ENCODE results near the gene NTHL1.

The NTHL1 gene

DNA sequence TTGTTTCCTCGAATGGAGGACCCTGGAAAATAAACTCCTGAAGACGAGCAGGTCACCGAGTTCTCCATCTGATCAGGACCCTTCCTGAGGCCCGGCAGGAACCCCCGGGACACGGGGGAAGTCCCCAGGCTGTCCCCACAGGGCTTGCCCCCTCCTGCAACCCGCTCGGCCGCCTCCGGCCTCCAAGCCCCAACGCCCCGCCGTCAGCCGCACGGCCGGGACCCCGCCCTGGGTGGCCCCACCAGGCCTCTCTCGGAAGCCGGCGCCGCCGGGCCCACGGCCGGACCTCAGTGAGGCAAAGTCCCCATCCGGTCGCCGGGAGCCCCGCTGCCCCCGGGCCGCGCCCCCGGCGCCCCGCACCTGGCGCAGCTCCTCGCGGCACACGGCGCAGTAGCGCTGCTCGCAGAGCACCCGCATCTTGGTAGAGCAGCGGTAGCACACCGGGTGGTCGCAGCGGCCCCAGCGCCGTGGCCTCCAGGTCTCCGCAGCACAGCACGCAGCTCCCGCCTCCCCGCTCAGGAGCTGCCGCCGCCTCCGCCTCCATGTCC is 38.4 kb downstream of the NTHL1 start:
- TF ChIP-seq JUND (IDR thresholded peaks at IDR 0.05; ENCODE audit: low read depth), result no peak
- in situ Hi-C loops (cut with HindIII; ENCODE audit: low pct_unique_long_range_greater_than_20kb, low sequenced_read_pairs), result no loop called here
- no peak for DNase-seq (ENCODE audit: low read depth in 1 of 2, low spot score in 1 of 2)

DNA sequence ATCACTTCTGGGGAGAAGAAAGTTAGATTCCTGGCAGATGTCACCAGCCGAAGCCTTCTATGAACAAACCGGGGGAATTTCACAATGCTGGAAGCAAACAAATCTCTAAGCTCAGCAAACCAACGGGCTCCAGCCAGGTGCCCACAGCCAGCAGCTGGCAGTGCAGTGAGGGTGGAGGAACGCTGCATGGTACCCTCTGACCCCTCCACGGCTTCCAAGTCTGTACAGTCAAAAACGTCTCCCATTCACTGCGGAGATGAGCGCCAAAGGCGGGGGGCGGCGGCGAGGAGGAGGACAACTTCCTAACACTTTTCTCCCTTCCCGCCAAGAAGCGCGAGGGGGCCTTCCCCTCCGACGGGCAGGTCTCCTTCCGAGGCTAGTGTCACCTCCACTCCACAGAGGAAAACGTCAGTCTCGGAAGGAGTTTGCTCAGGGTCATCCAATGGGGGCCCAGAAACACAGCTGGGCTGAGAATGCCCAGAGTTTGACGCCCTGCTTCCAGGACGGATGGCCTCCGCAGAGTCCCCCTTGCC is 38.9 kb downstream of the NTHL1 start:
- DNase-seq (ENCODE audit: low read depth in 1 of 2, low spot score in 1 of 2), result peak in 1 of 2 experiments; percentile 63
- no peak for TF ChIP-seq JUND (IDR thresholded peaks at IDR 0.05; ENCODE audit: low read depth)
- in situ Hi-C loops (cut with HindIII; ENCODE audit: low pct_unique_long_range_greater_than_20kb, low sequenced_read_pairs), result no loop called here

DNA sequence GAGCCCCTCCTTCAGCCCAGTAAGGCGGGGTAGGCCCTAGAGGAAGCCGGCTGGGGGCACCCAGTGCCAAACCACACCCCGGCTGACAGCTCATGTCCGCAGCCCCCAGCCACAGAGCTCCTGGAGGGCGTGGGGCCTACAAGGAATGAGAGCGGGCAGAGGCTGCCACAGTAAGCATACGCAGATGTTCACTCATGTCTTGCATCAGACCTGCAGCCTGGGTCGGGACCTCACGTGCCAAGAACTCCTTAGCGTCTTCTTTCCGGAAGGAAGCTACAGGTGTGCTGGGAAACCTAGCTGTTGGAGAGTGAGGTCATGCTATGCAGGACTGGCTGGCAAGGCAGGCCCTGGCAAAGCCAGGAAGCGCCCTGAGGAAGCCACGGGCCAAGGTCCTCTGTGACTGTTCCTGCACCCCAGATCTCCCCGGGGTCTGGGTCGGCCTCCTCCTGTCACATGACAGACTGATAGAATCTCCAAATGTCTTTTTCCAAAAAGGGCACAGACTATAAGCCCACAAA is 39.6 kb downstream of the NTHL1 start:
- DNase-seq (ENCODE audit: low read depth in 1 of 2, low spot score in 1 of 2), result peak in 1 of 2 experiments; percentile 74
- TF ChIP-seq JUND (IDR thresholded peaks at IDR 0.05; ENCODE audit: low read depth), result no peak
- in situ Hi-C loops (cut with HindIII; ENCODE audit: low pct_unique_long_range_greater_than_20kb, low sequenced_read_pairs), result no loop called here

DNA sequence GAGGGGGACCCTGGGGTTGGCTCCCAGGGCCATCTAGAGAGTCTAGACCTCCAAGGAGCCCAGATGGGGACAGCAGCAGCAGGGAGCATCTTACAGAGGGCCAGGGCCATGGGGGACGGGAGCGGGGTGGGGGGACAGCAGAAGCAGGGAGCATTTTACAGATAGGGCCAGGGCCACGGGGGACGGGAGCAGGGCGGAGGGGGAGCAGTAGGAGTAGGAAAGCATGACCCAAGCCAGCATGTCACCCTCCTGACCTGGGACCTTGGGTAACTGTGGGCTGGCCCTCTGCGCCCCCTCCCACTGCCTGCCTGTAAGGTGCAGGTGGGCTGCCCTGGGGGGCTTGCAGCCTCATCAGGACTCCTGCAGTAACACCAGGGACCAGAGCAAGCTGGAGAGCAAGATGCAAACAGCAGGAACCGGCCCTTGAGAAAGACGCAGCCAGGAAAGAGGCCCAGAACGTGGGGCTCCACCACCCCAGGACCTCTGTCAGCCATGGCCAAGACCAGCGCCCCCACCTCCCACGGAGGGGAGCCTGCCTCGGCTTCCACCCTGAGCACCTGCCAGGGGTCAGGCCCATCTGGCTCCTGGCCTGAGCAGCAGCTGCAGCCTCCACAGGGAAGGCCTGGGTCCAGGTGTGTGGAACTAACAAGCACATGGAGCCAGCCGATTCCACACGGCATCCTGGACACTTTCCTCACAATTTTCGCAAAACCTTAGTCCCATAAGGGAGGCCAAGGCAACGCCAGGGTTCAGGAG is 40.4 kb downstream of the NTHL1 start:
- no peak for DNase-seq (ENCODE audit: low read depth in 1 of 2, low spot score in 1 of 2)
- in situ Hi-C loops (cut with HindIII; ENCODE audit: low pct_unique_long_range_greater_than_20kb, low sequenced_read_pairs), result no loop called here
- no peak for TF ChIP-seq JUND (IDR thresholded peaks at IDR 0.05; ENCODE audit: low read depth)

DNA sequence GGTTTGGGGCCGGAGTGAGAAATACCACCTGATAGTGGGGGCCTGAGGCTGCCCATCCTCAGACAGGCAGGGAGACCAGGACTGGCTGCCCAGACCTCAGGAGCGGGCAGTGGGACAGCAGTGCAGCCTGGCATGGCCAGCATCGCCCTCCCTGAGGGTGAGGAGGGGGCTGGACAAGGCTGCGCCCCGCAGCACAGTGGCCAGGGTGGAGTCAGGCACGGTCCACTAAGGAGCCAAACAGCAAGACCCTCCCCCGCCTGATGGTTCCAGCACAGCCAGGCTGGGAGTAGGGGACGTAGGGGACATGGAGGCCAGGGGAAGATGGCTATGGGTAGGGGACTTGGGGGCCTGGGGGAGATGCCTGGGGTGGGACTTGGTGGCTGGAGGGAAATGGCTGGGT is 41.3 kb downstream of the NTHL1 start:
- TF ChIP-seq JUND (IDR thresholded peaks at IDR 0.05; ENCODE audit: low read depth), result no peak
- in situ Hi-C loops (cut with HindIII; ENCODE audit: low pct_unique_long_range_greater_than_20kb, low sequenced_read_pairs), result no loop called here
- no peak for DNase-seq (ENCODE audit: low read depth in 1 of 2, low spot score in 1 of 2)

DNA sequence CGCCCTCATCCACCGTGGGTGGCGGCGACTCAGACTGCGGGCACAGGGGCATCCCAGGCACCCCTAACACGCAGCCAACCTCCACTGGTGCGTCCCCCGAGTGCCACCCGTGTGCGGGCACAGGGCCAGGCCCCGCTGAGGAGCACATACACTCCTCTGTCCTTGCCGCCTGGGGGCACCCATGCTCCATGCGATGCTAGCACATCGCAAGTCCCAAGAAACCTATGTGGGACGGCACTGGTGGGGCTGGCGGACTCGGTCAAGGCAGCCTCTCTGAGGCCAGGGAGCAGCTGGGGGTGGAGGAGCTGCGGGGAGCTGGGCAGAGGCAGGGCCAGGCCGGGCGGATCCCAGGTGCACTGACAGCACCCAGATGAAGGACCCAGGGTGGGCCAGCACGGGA is 42.0 kb downstream of the NTHL1 start:
- in situ Hi-C loops (cut with HindIII; ENCODE audit: low pct_unique_long_range_greater_than_20kb, low sequenced_read_pairs), result no loop called here
- TF ChIP-seq JUND (IDR thresholded peaks at IDR 0.05; ENCODE audit: low read depth), result no peak
- peak in 1 of 2 experiments; percentile 36 for DNase-seq (ENCODE audit: low read depth in 1 of 2, low spot score in 1 of 2)

DNA sequence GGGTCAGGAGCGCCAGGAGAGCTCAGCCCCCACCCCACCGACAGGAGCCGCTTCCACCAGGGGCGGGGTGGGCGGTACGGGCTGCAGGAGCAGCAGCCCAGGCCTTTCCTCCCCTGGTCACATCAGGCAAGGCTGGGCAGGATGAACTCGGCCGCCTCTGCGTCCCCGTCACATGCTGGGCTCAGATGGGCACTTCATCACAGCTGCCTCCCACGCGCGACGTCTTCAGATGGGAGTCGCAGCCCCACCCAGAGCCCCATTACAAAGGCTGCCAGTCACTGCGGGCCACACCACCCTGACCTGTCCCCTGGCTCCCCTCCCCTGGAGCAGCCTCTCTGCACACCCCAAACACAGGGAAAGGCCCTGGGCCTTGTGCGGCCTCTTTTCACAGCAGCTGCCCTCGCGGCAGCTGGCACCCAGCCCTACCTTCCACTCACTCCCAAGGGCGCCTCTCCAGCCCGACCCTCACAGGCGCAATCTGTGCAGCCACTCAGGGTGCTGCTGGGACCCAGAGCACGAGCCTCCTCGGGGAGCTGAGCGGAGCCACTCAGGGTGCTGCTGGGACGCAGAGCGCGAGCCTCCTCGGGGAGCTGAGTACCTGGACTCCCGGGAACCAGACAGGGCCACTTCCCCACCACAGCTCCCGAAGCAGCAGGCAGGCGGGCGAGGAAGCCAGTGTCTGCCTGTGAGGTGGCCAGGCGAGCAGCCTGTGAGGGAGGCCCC is 42.7 kb downstream of the NTHL1 start:
- in situ Hi-C loops (cut with HindIII; ENCODE audit: low pct_unique_long_range_greater_than_20kb, low sequenced_read_pairs), result no loop called here

DNA sequence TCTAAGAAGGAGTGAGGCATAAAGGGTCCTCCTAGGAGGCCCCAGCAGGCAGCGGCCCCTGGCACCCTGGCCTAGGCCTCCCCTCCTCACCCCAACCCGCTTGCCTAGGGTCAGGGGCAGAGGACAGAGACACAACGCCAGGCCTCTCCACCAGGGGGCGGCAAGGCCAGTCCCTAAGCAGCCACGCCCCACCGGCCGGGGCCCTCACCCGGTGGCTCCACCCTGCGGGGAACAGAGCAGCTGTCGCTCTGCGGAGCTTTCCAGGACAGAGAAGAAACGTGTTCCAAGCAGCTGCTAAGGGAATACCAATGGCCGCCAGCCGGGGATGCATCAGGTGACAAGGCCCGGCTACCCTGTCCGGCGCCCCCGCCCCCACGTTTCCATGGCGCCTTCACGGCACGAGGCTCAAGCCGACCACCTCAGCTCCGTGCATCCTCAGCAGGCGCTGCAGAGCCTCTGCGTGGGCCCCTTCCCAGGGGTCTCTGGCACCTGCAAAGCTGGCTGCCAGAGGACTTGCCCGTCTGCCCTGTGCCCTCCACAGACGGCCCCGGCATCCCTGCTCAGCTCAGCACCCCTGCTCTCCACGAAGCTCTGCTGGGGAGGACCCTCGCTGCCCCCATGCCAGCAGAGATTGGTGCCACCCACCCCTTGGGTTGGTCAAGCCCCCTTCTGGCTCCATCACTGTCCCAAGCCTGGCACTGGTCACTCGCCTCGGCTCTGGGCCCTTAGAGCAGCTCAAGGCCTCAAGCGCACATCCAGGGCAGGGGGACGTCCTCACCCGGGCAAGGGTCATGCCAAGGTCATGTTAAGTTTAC is 43.6 kb downstream of the NTHL1 start:
- in situ Hi-C loops (cut with HindIII; ENCODE audit: low pct_unique_long_range_greater_than_20kb, low sequenced_read_pairs), result no loop called here

More for the DNA sequence above, 42.7 kb downstream of the NTHL1 start:
- no peak for TF ChIP-seq JUND (IDR thresholded peaks at IDR 0.05; ENCODE audit: low read depth)
- no peak for DNase-seq (ENCODE audit: low read depth in 1 of 2, low spot score in 1 of 2)

DNA sequence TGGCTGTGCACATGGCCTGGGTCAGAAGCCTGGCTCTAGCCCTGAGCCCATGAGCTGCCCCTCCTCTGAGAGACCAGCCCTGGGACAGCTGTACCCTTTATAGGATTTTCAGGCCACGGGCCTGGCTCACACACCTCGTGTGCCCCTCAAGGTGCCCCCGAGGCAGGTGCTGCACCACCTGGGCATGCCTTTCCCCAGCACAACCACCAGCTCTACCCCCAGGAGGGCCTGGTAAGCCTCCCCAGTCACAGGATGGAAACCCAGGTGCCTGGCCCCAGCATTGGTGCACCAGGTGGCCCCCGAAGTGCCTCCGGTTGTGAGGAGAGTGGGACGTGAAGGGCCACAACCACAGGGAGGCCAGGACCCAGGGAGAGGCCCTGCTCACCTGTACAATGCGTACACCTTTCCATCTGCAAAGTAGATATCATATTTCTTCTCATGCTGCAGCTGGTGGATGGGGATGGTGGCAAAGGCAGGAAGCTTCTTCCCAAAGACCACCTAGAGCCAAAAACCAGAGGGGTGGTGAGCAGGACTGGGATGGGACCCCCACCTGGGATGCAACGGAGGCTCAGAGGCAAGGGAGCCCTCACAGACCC is 44.3 kb downstream of the NTHL1 start:
- no peak for DNase-seq (ENCODE audit: low read depth in 1 of 2, low spot score in 1 of 2)
- in situ Hi-C loops (cut with HindIII; ENCODE audit: low pct_unique_long_range_greater_than_20kb, low sequenced_read_pairs), result no loop called here
- TF ChIP-seq JUND (IDR thresholded peaks at IDR 0.05; ENCODE audit: low read depth), result no peak

More for the DNA sequence above, 43.6 kb downstream of the NTHL1 start:
- DNase-seq (ENCODE audit: low read depth in 1 of 2, low spot score in 1 of 2), result peak; percentile 82 to 92
- no peak for TF ChIP-seq JUND (IDR thresholded peaks at IDR 0.05; ENCODE audit: low read depth)

DNA sequence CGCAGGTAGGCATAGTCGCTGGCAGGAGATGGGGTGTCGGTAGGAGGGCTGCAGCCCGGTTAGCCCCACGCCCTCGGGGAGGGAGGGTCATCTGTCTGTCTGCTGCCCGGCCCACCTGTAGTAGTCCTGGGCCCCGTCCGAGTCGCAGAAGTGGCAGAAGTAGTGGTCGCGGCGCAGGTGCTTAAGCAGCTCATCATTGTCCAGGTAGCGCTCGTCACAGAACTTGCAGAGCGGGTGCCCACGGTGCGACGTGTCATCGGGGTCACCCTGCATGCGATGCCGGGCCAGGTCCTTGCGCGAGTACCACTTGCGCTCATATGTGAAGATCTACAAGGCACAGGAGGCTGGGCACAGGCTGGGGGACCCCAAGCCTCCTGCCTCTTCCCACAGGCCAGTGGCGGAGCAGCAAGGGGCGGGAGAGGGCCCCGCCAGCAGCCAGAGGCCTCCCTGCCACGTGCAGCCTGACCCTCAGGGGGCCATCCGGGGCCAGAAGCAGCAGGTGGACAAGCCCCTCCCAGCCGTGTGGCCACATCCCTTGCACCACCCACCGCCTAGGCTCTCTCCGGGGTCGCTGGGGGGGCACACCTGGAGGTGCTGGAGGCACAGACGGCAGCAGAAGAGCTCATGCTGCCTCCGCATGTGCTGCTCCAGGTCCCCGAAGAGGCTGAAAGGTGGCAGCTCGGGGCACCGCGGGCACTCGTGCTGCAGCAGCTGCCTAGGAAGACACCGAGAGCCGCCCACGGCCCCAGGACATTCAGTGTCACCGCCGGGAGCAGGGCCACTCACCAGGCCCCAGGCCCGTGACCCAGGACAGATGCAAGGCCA is 45.0 kb downstream of the NTHL1 start:
- in situ Hi-C loops (cut with HindIII; ENCODE audit: low pct_unique_long_range_greater_than_20kb, low sequenced_read_pairs), result no loop called here
- TF ChIP-seq JUND (IDR thresholded peaks at IDR 0.05; ENCODE audit: low read depth), result no peak
- DNase-seq (ENCODE audit: low read depth in 1 of 2, low spot score in 1 of 2), result no peak
